Germinal center (tissue), 1 donor: ENCODE results near the gene TMEM8B.
"Not testable (repeated sequence)": the region's sequence is repeated elsewhere in the genome, so short reads cannot be mapped to it uniquely, and the experiment has no call there.

Experiments
- DNase-seq: peaks from one replicate; pipeline ENCODE4 v3.0.0; 2012; ENCODE audit warnings: mixed read lengths, low spot score

The TMEM8B gene

DNA sequence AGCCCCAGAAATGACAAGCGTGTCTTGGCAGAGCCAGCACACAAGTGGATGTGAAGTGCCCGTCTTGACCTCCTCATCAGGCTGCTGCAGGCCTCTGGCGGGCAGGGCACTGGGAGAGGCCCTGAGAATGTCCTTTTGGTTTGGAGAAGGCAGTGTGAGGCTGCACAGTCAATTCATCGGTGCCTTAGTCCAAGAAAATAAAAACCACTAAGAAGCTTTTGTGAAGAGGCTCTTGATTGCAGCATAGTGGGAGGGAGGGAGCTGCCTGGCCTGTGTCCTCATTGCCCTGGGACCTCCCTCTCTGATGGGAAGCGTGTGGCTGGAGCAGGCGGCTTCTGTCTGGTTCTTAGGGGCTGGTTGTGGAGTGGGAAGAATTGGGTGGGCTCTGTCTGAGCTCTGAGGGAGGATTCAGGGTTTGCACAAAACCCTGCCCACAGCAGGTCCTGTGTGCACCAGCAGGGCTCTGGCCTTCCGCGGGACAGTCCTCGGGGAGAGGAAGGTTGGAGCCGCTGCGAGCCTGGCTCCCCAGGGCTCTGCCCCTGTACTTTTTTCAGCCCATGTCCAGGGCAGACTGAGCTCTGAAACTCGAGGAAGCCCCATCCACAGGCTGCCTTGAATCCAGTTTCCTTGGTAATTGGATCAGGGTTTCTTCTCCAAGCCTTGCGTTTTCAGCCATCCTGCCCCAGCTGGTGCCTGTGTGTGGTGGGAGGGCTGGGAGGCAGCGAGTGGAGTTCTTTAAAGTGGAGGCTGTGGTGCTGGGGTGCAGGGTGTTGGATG lies 78.1 kb downstream of the TMEM8B start:
- no peak for DNase-seq

DNA sequence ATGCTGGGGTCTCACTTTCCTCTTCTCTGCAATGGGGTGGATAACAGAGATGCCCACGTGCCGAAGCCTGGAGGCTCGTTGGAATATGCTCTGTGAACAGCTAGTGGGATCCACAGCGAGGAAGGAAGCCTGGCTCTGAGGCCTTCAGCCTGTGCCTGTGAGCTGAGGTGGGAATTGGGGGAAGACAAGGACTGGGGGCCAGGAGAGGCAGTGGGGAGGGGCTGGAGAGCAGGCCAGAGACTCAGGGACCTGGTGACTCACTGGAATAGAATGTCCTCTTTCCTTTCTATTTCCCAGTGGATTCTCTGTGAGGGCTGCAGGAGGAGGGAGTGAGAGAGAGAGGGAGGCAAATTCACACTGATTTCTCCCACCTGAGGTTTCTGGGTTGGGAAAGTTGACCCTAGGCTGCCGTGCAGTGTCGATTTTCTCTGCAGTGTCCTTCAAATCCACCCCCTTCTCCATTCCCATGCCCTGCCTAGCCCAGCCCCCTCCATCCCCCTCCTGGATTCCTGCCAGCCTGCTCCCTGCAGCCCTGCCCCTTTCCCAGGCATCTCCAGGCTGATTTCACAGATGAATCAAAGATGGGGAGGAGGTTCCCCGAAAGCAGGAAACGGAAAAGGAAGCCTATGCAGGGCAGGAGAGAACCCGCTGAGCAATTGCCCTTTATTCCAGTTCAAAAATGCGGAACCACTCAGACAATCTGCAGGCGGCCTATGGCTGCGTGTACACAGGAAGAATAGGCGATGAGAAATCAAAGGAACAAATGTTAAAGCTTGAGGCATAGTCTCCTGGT lies 78.9 kb downstream of the TMEM8B start:
- DNase-seq: no peak

GRCh38 chr9:35908504-35909125 lies 79.6 kb downstream of the TMEM8B start:
- DNase-seq: no peak

- no peak for DNase-seq
Measured at GRCh38 chr9:35909274-35909673, 80.2 kb downstream of the TMEM8B start, which contains the start of gene SPAAR. SPAAR (plus strand) TSS chr9:35909490; CDS start chr9:35910464, 974 bp downstream.

DNA sequence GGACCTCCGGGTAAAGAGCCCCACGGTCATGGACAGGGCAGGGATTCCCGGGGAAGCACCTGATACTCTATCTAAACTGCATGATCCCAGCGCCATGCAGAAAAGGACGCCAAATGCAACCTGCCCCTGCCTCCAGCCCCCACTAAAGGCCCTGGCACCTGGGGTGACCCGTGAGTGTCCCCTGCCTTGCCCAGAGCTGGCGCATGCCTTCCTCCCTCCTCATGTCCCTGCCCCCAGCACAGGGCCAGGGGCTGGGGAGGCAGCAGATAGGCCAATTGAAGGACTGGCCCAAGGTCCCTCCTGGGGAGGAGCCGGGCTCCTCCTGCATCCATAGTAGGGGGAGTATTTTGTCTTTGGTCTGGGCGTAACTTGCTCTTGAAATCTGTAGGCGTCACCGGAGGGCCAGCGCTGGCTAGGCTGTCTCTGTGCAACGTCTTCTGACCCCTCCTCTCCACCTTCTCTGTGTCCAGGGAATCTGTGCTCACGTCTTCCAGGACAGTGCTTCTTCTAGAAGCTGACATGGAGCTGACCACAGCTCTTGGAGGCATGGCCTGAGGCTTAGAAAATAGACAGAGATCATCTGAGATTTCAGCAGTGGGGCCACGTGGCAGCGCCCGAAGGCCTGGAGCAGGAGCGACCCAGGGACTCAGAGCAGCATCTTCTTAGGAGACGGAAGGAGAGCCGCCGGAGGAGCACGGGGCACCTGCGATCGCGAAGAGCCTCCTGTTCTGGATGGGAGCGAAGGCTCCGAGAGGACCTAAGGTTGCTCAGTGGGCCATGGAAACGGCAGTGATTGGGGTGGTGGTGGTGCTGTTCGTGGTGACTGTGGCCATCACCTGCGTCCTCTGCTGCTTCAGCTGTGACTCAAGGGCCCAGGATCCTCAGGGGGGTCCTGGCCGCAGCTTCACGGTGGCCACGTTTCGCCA lies 80.9 kb downstream of the TMEM8B start:
- DNase-seq: no peak

GRCh38 chr9:35910613-35911359 lies 81.8 kb downstream of the TMEM8B start:
- peak; percentile 51 for DNase-seq

GRCh38 chr9:35911690-35912089 lies 82.7 kb downstream of the TMEM8B start:
- no peak for DNase-seq

- DNase-seq: no peak
Measured at GRCh38 chr9:35912791-35913400, 83.9 kb downstream of the TMEM8B start.

- not testable (repeated sequence) for DNase-seq
Measured at GRCh38 chr9:35913429-35913828, 84.4 kb downstream of the TMEM8B start.

- DNase-seq: no peak
Measured at GRCh38 chr9:35914301-35914807, 85.3 kb downstream of the TMEM8B start.
